DOHH2 (cell line): ENCODE measurements around the gene CYB5A.

Experiments used
- H3F3A ChIP-seq: fragments of 200-600 bp; sonication (generic), shearing (Covaris generic); 2 replicates; pipeline ENCODE4 v1.6.0; 2016; ENCODE audit warnings: antibody characterized with exemption, mild to moderate bottlenecking; ENCODE audit not compliant: control insufficient read depth, insufficient read depth
- H3K27ac ChIP-seq: fragments of 200-600 bp; sonication (generic); 2 replicates; pipeline ENCODE4 v1.5.1; 2014; ENCODE audit warnings: low read depth, mild to moderate bottlenecking, low read length, moderate library complexity
- H3K27me3 ChIP-seq: fragments of 200-600 bp; sonication (generic); 2 replicates; pipeline ENCODE4 v1.6.1; 2014; ENCODE audit warnings: mild to moderate bottlenecking, low read length, mixed read lengths; ENCODE audit not compliant: control insufficient read depth
- H3K36me3 ChIP-seq: fragments of 200-600 bp; sonication (generic); 2 replicates; pipeline ENCODE4 v1.6.1; 2014; ENCODE audit warnings: mild to moderate bottlenecking, low read length, moderate library complexity, mixed read lengths; ENCODE audit not compliant: control insufficient read depth
- H3K4me1 ChIP-seq: fragments of 200-600 bp; sonication (generic); 2 replicates; pipeline ENCODE4 v1.6.1; 2014; ENCODE audit warnings: mild to moderate bottlenecking, low read length, mixed read lengths; ENCODE audit not compliant: control insufficient read depth
- H3K4me2 ChIP-seq: fragments of 200-600 bp; sonication (generic); 2 replicates; pipeline ENCODE4 v1.6.0; 2014; ENCODE audit warnings: mild to moderate bottlenecking, low read length, moderate library complexity
- H3K4me3 ChIP-seq: fragments of 200-600 bp; sonication (generic); 2 replicates; pipeline ENCODE4 v1.5.1; 2014; ENCODE audit warnings: mild to moderate bottlenecking, low read length, mixed read lengths
- H3K79me2 ChIP-seq: fragments of 200-600 bp; sonication (generic); 2 replicates; pipeline ENCODE4 v1.6.1; 2014; ENCODE audit warnings: mild to moderate bottlenecking, low read length, mixed read lengths; ENCODE audit not compliant: control insufficient read depth
- H3K9me2 ChIP-seq: fragments of 200-600 bp; sonication (generic); replicated peaks from 2 replicates; pipeline ENCODE4 v1.6.1; 2014; ENCODE audit warnings: mild to moderate bottlenecking, low read length, mixed read lengths; ENCODE audit not compliant: control insufficient read depth
- H3K9me3 ChIP-seq: fragments of 200-600 bp; sonication (generic); 2 replicates; pipeline ENCODE4 v1.6.1; 2014; ENCODE audit warnings: antibody characterized with exemption, low read length, mixed read lengths; ENCODE audit not compliant: control insufficient read depth, insufficient read depth
- H4K20me1 ChIP-seq: fragments of 200-600 bp; sonication (generic); 2 replicates; pipeline ENCODE4 v1.6.0; 2014; ENCODE audit warnings: low read depth, mild to moderate bottlenecking, antibody characterized with exemption, low read length, moderate library complexity; ENCODE audit not compliant: control insufficient read depth, insufficient read depth
- EZH2phosphoT487 ChIP-seq: fragments of 200-600 bp; sonication (generic); IDR thresholded peaks from 2 replicates; pipeline ENCODE4 v1.6.1; 2017; ENCODE audit warnings: borderline replicate concordance, mild to moderate bottlenecking, antibody characterized with exemption, low read length, moderate library complexity, mixed read lengths
- TF ChIP-seq, protein P1 (sequence below): fragments of 200-600 bp; sonication (generic); IDR thresholded peaks from one replicate; pipeline ENCODE4 v1.5.1; 2014; ENCODE audit warnings: antibody characterized with exemption, mild to moderate bottlenecking, low read depth, low read length; ENCODE audit not compliant: poor library complexity, severe bottlenecking

The CYB5A gene

GRCh38 chr18:74288730-74289129 lies 3.0 kb downstream of the CYB5A start:
- Histone ChIP-seq H3K36me3 (no peaks in the 10 kb centered on the region), H4K20me1 (no peaks in the 10 kb centered on the region)

DNA sequence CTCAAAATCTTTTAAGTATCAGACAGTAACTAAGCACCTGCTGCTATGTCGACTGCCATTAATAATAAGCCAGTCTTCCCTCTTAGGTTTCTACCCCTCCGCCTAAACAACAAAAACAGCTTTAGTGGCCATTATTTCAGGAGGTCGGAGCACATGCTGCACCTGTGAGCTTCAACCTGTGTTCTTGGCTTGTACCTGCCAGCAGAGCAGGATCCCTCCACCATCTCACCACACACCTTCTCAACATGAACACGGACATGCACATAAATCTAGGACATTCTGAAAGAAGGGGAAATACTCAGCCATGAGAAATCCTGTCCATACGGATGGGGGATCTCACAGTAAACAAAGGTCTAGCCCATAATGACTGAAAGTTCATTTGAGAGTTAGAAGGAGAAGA lies 3.7 kb downstream of the CYB5A start:
- Histone ChIP-seq H3K27me3 (no peaks in the 10 kb centered on the region), H3F3A (no peaks in the 10 kb centered on the region), H3K9me3 (peaks cover 7% of the 10 kb centered on the region; the same call in 1 of the 2 replicates), H3K79me2 (peaks cover 13% of the 10 kb centered on the region), H3K4me1 (peaks cover 16% of the 10 kb centered on the region), H3K4me3 (no peak overlapping the region), H4K20me1 (no peaks in the 10 kb centered on the region), H3K4me2 (no peak overlapping the region), H3K36me3 (no peaks in the 10 kb centered on the region), H3K9me2 (no peaks in the 10 kb centered on the region), H3K27ac (no peak overlapping the region)
- TF ChIP-seq, protein P1, sequence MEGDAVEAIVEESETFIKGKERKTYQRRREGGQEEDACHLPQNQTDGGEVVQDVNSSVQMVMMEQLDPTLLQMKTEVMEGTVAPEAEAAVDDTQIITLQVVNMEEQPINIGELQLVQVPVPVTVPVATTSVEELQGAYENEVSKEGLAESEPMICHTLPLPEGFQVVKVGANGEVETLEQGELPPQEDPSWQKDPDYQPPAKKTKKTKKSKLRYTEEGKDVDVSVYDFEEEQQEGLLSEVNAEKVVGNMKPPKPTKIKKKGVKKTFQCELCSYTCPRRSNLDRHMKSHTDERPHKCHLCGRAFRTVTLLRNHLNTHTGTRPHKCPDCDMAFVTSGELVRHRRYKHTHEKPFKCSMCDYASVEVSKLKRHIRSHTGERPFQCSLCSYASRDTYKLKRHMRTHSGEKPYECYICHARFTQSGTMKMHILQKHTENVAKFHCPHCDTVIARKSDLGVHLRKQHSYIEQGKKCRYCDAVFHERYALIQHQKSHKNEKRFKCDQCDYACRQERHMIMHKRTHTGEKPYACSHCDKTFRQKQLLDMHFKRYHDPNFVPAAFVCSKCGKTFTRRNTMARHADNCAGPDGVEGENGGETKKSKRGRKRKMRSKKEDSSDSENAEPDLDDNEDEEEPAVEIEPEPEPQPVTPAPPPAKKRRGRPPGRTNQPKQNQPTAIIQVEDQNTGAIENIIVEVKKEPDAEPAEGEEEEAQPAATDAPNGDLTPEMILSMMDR, result no peak
- TF ChIP-seq EZH2phosphoT487, result no peak

More at GRCh38 chr18:74288730-74289129, 3.0 kb downstream of the CYB5A start:
- H3K4me3 ChIP-seq, result no peak overlapping the region
- H3F3A ChIP-seq, result no peaks in the 10 kb centered on the region
- peaks cover 11% of the 10 kb centered on the region; the same call in 1 of the 2 replicates for H3K9me3 ChIP-seq
- H3K27ac ChIP-seq, result no peak overlapping the region
- no peak overlapping the region for H3K4me2 ChIP-seq
- peaks cover 16% of the 10 kb centered on the region for H3K4me1 ChIP-seq
- no peaks in the 10 kb centered on the region for H3K27me3 ChIP-seq
- TF ChIP-seq, protein P1, result no peak
- no peak for TF ChIP-seq EZH2phosphoT487
- no peaks in the 10 kb centered on the region for H3K9me2 ChIP-seq
- peaks cover 13% of the 10 kb centered on the region for H3K79me2 ChIP-seq

DNA sequence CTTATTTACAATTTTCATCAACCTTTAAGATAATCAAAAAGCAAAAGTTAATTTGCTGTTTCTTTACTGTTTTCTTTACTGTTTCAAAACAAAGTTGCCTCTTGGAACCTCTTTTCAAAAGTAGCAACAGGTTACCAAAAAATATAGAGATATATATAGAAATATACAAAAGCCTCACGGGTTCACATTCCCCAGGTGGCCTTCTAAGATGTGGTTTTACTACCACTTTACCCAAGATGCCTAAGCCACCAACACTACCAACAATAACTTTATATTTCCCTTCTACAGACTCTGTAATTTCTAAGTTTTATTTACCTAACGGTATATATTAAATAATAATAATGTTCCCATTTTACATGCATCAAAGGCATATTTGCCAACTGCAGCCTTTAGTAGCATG lies 4.9 kb downstream of the CYB5A start:
- Histone ChIP-seq H3K9me2 (no peaks in the 10 kb centered on the region), H4K20me1 (no peaks in the 10 kb centered on the region), H3F3A (no peaks in the 10 kb centered on the region), H3K4me1 (peaks cover 7% of the 10 kb centered on the region; the same call in 1 of the 2 replicates), H3K27ac (no peak overlapping the region), H3K79me2 (peaks cover 13% of the 10 kb centered on the region), H3K9me3 (no peaks in the 10 kb centered on the region), H3K36me3 (no peaks in the 10 kb centered on the region), H3K4me2 (no peak overlapping the region), H3K4me3 (no peak overlapping the region), H3K27me3 (no peaks in the 10 kb centered on the region)
- no peak for TF ChIP-seq EZH2phosphoT487
- TF ChIP-seq, protein P1, result no peak
